ENCODE measurements around the gene LTC4S.
"Not testable (repeated sequence)": the region's sequence is repeated elsewhere in the genome, so short reads cannot be mapped to it uniquely, and the experiment has no call there.

Gene LTC4S

GRCh38 chr5:179769796-179770195 is 24.0 kb upstream of the LTC4S start:
- no peak for DNase-seq

- no peak for DNase-seq
Observed at GRCh38 chr5:179771311-179771895, 22.4 kb upstream of the LTC4S start.

GRCh38 chr5:179772351-179772750 is 21.4 kb upstream of the LTC4S start:
- DNase-seq = no peak

GRCh38 chr5:179773686-179774040 is 20.1 kb upstream of the LTC4S start:
- no peak for DNase-seq

GRCh38 chr5:179774442-179774841 is 19.3 kb upstream of the LTC4S start:
- no peak for DNase-seq

- no peak for DNase-seq
Observed at GRCh38 chr5:179776411-179776938, 17.3 kb upstream of the LTC4S start.

GRCh38 chr5:179777456-179777855 is 16.3 kb upstream of the LTC4S start:
- DNase-seq = no peak

GRCh38 chr5:179777909-179778308 is 15.9 kb upstream of the LTC4S start:
- no peak for DNase-seq

- no peak for DNase-seq
Observed at GRCh38 chr5:179778591-179778990, 15.2 kb upstream of the LTC4S start.

- no peak for DNase-seq
Observed at GRCh38 chr5:179779826-179780225, 14.0 kb upstream of the LTC4S start.

GRCh38 chr5:179780362-179780761 is 13.4 kb upstream of the LTC4S start:
- DNase-seq = no peak

GRCh38 chr5:179781846-179782245 is 11.9 kb upstream of the LTC4S start:
- no peak for DNase-seq

- DNase-seq = no peak
Observed at GRCh38 chr5:179783128-179783527, 10.7 kb upstream of the LTC4S start.

GRCh38 chr5:179786861-179787260 is 6.9 kb upstream of the LTC4S start:
- DNase-seq = no peak

GRCh38 chr5:179788193-179788854 is 5.5 kb upstream of the LTC4S start:
- no peak for DNase-seq

GRCh38 chr5:179789278-179789677 is 4.5 kb upstream of the LTC4S start:
- DNase-seq = not testable (repeated sequence)

- no peak for DNase-seq
Observed at GRCh38 chr5:179791881-179792611, 1.7 kb upstream of the LTC4S start.

GRCh38 chr5:179792612-179793467 is 946 bp upstream of the LTC4S start:
- DNase-seq = no peak

GRCh38 chr5:179794171-179794570 is 385 bp downstream of the LTC4S start:
- DNase-seq = no peak

- peak; percentile 24 for DNase-seq
Observed at GRCh38 chr5:179794575-179794974, 789 bp downstream of the LTC4S start.

GRCh38 chr5:179795049-179795862 is 1.5 kb downstream of the LTC4S start:
- peak; percentile 67 for DNase-seq

All from retina (tissue), 1 donor.